Skin of body (tissue), 2 donors: ENCODE measurements around the gene RHOT1. TPM values are rescaled to one million over a fixed set of nuclear protein-coding genes. Genes with fewer than 3 reads are reported as not detected.
A peak's percentile ranks its signal among the peaks of the same experiment; 100 is the strongest.
"Not testable (repeated sequence)": the region's sequence is repeated elsewhere in the genome, so short reads cannot be mapped to it uniquely, and the experiment has no call there.

Source experiments
- DNase-seq: peaks from one replicate; lab custom pipeline; 2025; lab: John Stamatoyannopoulos, UW
- total RNA-seq: library from RNA; depleted of rRNA; stranded (reverse); fragments of >200 nt; gene quantifications from one replicate; pipeline ENCODE4 v1.2.3, GENCODE V29; 2014

Gene RHOT1
- total RNA-seq, 1 donor from 2014 or later: 66.4 TPM

DNA sequence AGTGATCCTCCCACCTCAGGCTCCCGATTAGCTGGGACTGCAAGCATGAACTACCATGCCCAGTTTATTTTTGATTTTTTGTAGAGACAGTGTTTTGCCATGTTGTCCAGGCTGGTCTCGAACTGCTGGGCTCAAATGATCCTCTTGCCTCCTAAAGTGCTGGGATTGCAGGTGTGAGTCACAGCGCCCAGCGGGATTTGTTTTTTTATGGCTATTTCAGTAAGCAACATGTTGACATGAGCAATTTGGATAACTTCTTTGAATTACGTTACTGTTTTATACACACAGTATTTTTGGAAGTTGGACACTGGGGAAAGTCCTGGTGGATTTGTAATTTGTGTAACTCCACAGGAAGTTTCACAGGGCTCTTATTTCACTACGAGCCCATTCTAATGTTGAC lies 18.5 kb upstream of the RHOT1 start:
- no peak for DNase-seq

DNA sequence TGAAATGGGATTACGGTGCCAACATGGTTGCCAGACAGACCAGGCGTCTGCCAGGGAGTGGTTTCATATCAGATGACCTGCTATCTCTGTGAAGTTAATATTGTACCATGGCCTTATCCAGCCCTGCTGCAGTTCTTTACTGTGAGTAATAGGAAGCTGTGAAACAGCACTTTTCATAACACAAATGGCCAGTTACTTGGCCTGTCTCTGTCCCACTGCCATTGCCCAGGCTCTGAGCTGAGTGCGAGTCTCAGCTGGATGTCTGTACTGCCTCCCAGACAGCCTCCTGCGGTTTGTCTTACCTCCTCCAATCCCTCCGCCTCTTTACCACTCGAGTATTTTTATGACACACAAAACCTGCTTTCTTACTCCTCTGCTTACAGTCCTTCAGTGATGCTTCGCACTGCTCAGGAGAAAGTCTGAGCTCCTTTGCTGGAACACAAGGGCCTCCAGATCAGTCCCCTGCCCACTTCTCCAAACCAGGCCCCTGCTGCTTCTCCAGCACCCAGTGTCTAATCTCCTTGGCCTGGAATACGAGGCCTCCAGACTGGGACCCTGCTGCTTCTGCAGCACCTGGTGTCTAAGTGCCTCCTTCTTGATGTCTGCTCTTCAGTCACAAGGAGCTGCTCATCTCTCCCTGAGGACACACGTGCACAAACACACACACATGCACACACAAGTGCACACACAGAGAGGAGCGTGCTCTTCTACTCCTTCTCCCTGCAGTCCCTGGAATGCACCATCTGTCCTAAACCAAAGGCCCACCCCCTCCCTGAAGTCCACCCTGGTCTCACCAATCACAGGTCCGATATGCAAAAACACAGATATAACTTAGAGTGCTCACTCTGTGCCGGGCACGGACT lies 17.1 kb upstream of the RHOT1 start:
- DNase-seq: no peak

DNA sequence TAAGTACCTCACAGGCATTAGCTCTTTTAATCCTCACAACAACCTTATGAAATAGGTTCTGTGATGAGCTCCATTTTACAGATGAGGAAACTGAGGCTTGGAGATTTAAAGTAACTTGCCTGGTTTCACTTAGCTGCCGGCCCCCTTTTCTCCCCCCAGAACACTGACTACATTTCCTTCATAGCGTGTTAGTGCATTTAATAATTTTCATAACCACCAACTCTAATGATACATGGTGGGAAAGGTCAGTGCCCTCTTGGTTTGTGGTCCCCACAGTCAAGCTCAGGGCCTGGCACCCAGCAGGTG lies 16.5 kb upstream of the RHOT1 start:
- DNase-seq: no peak

DNA sequence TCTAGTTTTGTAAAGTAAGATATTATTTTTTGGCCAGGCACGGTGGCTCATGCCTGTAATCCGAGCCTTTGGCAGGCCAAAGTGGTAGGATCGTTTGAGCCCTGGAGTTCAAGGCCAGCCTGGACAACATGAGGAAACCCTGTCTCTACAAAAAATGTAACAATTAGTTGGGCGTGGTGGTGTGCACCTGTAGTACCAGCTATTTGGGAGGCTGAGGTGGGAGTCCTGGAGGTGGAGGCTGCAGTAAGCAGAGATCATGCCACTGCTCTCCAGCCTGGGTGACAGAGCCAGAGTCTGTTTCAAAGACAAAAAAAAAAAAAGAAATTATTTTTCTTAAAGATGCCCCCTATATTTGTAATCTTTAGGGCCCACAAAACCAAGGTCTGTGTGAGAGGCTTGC lies 16.0 kb upstream of the RHOT1 start:
- DNase-seq: no peak

DNA sequence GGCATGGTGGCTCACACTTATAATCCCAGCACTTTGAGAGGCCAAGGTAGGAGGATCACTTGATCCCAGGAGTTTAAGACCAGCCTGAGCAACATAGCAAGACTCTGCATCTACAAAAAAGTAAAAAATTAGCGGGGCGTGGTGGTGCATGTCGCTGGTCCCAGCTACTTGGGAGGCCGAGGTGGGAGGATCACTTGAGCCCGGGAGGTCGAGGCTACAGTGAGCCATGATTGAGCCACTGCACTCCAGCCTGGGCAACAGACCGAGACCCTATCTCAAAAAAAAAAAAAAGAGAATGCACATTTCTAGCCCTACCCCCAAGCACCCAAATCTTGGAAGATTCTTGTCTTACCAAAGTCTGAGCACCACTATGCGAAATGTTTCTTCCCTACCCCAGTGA lies 15.6 kb upstream of the RHOT1 start:
- DNase-seq: no peak

DNA sequence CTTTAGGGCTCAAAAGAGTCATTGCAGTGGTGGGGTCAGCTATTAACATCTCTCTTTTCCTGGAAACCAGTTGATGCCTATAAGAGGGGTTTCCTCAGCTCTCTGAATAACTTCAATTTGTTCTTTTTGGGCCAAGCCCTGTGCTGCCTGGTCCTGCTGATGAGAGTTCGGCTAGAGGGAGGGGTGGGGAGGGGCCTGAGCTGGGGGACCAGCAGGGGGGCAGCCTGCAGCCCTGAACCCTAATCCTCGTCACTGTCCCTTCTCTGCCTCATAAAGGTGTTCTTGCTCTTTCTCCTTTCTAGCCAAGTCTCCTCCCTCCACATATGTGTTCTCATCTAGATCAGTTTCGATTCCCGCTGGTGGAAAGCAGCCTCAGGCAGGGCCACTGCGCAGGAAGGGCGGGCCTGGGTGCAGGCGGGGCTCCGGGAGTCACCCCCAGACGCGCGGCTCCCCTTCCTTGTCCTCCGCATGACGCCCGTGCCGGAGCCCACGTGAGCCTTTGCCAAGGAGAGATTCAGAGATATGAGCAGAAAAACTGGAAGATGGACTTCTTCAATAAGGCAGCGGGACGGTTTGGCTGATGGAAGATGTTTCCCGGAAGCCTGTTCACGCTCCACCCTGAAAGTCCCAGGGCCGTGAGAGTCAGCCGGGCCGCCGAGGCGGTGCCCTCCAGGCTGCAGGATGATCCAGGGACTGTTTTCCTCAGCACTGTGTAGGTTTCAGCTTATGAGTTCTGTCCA lies 15.0 kb upstream of the RHOT1 start:
- peak; percentile 77 for DNase-seq

DNA sequence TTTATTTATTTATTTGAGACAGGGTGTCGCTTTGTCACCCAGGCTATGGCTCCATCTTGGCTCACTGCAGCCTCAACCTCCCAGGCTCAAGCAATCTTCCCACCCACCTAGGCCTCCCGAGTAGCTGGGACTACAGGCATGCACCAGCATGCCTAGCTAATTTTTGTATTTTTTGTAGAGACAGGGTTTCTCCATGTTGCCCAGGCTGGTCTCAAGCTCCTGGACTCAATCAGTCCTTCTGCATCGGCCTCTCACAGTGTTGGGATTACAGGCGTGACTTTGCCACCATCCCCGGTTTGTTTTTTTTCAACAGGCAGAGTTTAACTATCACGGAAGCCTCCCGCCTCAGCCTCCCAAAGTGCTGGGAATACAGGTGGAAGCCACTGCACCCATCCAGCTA lies 13.8 kb upstream of the RHOT1 start:
- DNase-seq: not testable (repeated sequence)

DNA sequence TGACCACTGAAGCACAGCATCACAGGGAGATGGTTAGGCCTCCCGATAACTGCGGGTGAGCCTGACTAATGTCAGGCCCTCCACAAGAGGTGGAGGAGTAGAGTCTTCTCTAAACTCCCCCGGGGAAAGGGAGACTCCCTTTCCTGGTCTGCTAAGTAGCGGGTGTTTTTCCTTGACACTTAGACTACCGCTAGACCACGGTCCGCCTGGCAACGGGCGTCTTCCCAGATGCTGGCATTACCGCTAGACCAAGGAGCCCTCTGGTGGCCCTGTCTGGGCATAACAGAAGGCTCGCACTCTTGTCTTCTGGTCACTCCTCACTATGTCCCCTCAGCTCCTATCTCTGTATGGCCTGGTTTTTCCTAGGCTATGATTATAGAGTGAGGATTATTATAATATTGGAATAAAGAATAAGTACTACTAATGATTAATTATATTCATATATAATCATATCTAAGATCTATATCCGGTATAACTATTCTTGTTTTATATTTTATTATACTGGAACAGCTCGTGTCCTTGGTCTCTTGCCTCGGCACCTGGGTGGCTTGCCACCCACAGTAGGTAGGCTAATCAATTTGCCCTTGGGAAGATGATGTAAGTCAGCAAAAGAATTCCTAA lies 6.7 kb upstream of the RHOT1 start:
- not testable (repeated sequence) for DNase-seq

DNA sequence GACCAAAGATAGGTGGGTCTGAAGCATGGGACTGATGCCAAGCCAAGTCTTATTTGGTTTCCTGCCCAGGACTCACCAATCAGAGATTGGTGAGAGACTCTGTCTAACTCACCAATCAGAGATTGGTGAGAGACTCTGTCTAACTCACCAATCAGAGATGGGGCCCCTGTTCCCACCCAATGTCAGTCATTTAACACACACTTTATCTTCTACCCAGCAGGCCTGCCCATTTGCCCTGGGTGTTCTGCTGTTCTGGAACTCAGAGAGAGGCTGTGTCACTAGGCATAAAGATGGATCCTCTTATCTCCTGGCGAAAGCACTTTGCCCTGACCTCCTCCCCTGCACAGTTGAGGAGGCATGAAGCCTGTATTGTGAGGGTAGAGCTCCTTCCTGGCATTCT lies 5.4 kb upstream of the RHOT1 start:
- DNase-seq: no peak

DNA sequence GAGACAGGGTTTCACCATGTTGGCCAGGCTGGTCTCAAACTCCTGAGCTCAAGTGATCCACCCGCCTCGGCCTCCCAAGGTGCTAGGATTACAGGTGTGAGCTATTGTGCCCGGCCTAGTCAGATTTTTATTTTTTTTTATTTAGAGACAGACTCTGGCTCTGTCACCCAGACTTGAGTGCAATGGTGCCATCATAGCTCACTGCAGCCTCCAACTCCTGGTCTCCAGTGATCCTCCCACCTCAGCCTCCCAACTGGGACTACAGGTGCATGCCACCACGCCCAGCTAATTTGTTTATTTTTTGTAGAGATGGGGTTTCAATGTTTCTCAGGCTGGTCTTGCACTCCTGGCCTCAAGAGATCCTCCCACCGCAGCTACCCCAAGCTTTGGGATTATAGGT lies 2.8 kb upstream of the RHOT1 start:
- DNase-seq: not testable (repeated sequence)

DNA sequence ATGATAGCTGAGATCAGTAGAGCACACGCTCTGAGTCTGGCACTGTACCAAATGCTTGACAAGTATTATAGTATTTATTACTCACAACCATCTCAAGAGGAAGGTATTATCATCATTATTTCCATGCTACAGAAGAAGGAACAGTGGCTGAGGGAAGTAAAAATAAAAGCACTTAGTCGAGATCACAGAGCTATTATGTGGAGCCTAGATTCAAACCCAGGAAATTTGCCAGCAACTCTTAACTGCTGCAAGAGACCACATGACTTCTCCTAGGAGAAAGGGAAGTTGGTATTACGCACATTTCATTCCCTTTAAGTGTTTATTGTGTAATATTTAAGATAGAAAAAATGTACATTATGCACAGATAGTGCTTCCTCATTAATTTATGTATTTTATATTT lies 1.0 kb upstream of the RHOT1 start:
- peak; percentile 89 for DNase-seq

DNA sequence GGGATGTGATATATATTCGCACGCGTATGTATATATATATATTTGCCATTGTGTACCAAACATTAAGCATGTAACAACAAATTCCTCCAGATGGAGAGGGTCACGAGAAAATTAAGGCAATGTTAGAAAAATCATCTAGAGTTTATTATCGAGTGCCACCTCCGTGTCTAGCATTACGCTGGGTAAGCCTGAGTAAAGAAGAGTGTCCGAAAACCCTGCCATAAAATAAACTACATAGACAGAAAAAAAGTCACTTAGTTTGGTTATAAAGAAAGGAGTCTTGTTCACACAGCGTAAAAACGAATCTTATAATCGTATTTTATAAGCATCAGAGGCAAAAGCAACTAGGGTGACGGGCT lies 644 bp upstream of the RHOT1 start:
- no peak for DNase-seq

DNA sequence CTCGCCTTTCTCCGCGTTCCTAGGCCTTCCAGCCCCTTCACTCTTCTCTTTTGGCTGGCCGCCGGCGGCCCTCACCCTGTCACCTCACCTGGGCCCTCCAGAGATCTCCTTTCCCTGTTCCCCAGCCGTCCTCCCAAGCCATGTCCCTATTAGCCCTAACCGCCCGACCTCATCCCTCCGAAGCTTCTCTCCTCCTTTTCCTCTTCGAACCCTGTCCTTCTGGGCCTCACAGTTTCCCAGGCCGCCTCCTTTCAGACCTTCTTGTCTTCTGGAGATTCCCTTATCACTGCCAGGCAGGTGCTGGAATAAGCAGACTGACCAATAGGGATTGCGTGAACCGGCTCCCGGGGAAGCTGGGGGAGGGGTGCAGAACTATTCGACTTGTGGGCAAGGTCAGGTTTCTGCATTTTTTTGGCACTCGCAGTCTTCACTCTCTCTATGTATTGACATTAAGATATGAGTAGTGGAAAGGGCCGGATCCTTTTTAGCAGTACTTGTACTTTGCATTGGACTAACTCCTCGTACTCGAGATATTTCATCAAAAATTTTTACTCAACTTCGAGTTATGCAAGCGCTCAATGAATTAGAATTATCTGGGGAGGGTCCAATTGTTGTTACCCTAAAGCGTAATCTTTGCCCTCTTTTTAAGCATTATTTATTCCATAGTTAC lies 690 bp downstream of the RHOT1 start:
- DNase-seq: no peak

DNA sequence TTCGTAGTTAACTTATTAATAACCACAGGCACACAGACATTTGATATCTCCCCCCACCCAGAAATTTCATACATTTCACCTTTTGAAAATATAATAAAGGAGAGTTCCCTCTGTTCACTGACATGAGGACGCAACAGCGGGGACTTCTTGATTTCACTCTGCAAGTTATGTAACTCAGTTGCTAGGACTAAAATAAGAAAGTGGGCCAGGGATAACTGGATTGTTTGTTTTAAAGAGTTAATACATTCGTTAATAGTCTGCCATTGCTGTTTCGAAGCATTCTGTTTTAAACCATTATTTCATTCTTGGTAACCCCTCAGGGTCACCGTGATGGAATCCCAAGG lies 1.2 kb downstream of the RHOT1 start:
- no peak for DNase-seq

DNA sequence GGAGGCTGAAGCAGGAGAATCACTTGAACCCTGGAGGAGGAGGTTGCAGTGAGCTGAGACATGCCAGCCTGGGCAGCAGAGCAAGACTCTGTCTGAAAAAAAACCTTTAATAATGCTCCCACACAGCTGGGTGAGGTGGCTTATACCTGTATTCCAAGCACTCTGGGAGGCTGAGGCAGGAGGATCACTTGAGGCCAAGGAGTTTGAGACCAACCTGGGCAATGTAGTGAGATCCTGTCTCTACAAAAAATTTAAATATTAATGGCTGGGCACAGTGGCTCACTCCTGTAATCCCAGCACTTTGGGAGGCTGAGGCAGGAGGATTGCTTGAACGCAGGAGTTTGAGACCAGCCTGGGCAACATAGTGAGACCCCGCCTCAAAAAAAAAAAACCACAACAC lies 2.1 kb downstream of the RHOT1 start:
- DNase-seq: not testable (repeated sequence)

DNA sequence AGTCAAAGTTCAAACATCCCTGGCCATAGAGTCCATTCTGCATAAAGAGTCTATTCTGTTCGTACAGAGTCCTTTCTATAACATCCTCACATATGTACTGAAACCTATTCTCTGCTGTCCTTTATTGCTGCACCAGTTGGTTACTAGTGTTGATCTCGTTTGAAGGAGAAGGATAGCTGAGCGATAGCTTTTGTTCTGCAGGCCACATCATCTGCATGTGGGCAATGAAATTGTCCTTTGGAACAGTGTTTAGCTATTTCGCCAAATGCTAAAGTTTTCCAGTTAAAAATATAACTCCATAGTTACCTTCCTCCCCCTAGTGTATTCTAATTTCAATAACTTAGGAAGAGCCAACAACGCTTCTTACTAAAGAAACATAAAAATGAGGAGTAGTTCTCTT lies 6.0 kb downstream of the RHOT1 start:
- no peak for DNase-seq

DNA sequence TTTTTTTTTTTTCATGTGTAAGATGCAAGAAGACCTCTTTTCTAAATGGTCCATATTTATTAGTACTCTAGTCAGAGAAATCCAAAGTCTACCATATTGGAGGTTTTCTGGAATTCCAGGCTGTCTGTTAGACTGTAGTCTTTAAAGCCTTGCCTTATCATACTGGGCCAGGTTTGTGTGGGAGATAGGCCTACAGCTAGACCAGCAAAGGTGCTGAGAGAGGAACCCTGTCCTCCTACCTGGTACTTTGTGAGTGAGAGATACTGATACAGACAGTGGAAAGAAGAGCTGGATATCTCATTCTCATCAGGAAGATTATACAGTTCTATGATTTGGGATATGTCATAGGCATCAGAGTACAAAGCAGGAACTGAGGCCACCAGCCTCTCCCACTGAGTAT lies 8.1 kb downstream of the RHOT1 start:
- no peak for DNase-seq

DNA sequence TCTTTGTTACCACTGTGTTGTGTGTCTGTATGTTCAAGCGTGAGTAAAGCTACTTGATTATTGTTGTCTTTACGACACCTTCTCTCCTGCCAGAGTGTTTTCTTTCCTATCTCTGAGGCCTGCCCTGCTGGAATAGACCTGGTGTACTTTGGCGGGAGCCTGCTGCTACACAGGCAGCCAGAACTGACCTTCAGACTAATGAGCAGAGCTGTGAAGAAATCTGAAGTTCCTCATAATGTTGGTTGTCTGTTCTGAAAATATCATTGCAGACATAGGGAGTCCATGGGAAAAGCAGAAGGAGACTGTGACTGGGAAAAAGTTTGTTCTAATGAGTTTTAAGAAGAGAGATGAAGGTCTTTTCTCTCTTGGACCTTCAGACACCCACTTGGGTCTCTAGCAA lies 9.8 kb downstream of the RHOT1 start:
- no peak for DNase-seq

DNA sequence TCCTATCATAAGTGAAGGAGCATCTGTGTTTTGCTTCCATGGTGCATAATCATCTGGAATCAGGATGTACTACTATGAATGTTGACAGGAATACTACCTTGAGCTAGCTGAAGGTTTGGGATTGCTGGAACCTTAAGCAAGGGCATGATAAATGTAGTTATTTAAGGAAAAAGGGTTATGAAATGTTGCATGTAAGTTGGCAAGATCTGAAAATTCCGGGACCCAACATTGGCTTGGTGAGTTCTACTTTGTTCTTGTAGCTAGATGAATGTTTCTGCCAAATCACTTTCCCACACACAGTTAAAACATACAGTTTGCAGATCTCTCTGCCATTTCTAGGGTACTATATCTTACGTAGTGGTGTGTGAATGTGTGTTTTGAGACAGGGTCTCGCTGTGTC lies 13.6 kb downstream of the RHOT1 start:
- no peak for DNase-seq

DNA sequence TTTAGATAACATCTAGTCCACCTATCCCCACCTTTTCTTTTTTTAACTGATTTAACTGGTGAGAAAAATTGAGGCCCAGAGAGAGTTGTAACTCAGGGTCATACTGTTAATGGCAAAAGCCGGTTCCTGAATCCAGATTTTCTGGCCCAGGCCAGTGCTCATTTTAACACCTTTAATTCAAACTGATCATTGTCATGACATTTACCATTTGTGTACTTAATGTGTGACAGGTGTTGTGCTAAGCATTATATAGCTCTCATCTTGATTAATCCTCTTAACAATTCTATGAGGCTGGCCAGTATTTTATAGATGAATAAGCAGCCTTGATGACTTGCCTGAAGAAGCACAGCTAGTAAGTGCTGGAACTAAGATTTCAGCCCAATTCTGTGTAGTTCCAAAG lies 14.4 kb downstream of the RHOT1 start:
- DNase-seq: no peak

DNA sequence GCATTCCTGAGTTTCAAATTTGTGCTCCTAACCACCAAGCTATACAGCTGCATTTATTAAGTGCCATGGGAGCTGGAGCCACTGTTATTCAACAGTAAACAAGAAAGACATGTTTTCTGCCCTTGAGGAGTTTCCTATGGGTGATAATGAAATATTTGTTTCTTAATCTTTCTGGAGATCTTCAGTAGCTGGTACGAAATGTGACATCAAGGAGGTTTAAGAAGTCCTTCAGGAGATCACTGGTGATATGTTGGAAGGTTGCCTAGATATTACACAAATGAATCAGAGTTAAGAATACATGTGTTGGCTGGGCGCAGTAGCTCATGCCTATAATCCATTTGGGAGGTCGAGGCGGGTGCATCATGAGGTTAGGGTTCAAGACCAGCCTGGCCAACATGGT lies 14.9 kb downstream of the RHOT1 start:
- DNase-seq: no peak

DNA sequence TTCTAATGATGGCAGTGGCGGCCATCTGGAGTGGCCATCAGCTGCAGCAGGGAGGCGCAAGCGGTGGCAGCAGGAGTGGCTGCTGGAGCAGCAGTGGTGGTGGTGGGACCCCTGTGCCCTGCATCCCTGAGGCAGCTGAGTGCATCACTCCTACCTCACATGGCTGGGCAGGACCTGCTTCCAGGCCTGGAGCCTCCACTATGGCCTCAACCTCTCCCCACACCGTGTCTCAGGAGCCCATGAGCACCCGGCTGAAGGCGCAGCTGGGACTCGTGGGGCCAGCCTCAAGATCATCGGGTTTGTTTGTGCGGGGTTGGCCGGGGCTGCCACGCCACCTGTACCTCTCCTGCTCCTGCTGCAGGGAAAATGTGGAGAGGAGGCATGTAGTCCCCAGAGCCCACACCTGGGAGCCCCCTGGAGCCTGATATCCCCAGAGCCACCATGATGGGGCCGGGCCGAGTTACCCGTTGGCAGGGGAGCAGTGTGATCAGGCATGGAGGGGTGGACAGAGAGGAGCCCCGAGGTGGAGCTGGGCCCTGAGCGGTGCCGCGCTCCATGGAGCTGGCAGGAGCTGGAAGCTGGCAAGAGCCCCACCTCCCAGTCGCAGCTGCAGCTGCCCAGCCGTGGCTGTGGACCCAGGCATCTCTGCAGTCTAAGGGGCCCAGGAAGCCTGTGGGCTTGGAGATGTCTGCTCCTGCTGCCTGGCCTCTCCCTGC lies 16.7 kb downstream of the RHOT1 start:
- DNase-seq: no peak
